GM12891 (cell line): ENCODE data around the gene U2AF1L4.

Experiments used
- POLR2AphosphoS5 ChIP-seq: IDR thresholded peaks from 2 replicates; pipeline ENCODE4 v1.6.1; 2011; ENCODE audit warnings: low read depth, low read length, control low read depth
- TAF1 ChIP-seq: IDR thresholded peaks from 2 replicates; pipeline ENCODE4 v1.6.1; 2011; ENCODE audit warnings: low read depth, low read length, control low read depth

DNA sequence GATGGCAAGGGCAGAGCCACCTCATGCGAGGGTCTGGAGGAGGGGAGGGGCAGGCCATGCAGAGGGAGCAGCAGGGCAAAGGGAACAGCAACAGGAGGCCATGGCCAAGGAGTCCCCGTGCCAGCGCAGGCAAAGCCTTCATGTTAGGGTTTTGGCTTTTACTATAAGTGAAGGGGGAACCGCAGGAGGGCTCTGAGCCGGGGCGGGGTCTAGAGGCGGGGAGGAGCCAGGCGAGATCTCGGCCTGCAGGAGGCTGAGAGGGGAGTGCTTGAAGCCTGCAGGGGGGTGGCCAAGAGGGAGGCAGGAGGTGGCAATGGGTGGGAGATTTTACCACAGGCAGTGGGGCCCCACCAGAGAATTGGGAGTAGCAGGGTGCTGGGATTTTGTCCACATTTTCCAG is 36.4 kb upstream of the U2AF1L4 start:
- TF ChIP-seq TAF1 (no peak), POLR2AphosphoS5 (no peak)
